ENCODE data around the gene MYH9.

DNA sequence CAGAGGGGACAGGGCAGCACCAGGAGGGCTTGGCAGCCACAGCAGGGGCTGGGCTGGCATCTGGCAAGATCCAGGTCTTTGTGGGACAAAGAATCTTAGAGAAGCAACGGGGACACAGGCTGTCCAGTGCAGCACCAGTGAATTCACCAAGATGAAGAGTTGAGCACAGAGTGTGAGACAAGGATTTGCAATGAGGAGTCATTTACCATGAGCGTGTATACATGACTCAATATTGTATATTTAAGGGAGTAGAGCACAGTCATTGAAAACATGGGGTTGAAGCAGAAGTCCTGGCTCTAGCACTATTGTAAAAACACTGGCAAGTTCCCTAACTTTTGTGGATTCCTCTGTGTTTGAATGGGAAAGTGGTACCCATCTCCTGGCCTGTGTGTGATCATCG lies 131.3 kb downstream of the MYH9 start:
- TF ChIP-seq, protein P1, sequence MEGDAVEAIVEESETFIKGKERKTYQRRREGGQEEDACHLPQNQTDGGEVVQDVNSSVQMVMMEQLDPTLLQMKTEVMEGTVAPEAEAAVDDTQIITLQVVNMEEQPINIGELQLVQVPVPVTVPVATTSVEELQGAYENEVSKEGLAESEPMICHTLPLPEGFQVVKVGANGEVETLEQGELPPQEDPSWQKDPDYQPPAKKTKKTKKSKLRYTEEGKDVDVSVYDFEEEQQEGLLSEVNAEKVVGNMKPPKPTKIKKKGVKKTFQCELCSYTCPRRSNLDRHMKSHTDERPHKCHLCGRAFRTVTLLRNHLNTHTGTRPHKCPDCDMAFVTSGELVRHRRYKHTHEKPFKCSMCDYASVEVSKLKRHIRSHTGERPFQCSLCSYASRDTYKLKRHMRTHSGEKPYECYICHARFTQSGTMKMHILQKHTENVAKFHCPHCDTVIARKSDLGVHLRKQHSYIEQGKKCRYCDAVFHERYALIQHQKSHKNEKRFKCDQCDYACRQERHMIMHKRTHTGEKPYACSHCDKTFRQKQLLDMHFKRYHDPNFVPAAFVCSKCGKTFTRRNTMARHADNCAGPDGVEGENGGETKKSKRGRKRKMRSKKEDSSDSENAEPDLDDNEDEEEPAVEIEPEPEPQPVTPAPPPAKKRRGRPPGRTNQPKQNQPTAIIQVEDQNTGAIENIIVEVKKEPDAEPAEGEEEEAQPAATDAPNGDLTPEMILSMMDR (IDR thresholded peaks at IDR 0.05) = no peak
- no peak for TF ChIP-seq SIN3A (IDR thresholded peaks at IDR 0.05; ENCODE audit: borderline replicate concordance, low read depth, low read length)
- TF ChIP-seq, protein P2, sequence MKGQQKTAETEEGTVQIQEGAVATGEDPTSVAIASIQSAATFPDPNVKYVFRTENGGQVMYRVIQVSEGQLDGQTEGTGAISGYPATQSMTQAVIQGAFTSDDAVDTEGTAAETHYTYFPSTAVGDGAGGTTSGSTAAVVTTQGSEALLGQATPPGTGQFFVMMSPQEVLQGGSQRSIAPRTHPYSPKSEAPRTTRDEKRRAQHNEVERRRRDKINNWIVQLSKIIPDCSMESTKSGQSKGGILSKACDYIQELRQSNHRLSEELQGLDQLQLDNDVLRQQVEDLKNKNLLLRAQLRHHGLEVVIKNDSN (IDR thresholded peaks at IDR 0.05; ENCODE audit: borderline replicate concordance, low read depth) = no peak
- TF ChIP-seq RXRA (IDR thresholded peaks at IDR 0.05; ENCODE audit: borderline replicate concordance, low read depth) = no peak
- TF ChIP-seq, protein P3, sequence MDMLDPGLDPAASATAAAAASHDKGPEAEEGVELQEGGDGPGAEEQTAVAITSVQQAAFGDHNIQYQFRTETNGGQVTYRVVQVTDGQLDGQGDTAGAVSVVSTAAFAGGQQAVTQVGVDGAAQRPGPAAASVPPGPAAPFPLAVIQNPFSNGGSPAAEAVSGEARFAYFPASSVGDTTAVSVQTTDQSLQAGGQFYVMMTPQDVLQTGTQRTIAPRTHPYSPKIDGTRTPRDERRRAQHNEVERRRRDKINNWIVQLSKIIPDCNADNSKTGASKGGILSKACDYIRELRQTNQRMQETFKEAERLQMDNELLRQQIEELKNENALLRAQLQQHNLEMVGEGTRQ (IDR thresholded peaks at IDR 0.05; ENCODE audit: borderline replicate concordance, low read depth, low read length) = no peak
- no peak for TF ChIP-seq GATA2 (CRISPR knock-in tag; IDR thresholded peaks at IDR 0.05)
- no peak for TF ChIP-seq TAF1 (IDR thresholded peaks at IDR 0.05; ENCODE audit: borderline replicate concordance, low read depth, low read length)
- TF ChIP-seq, protein P4, sequence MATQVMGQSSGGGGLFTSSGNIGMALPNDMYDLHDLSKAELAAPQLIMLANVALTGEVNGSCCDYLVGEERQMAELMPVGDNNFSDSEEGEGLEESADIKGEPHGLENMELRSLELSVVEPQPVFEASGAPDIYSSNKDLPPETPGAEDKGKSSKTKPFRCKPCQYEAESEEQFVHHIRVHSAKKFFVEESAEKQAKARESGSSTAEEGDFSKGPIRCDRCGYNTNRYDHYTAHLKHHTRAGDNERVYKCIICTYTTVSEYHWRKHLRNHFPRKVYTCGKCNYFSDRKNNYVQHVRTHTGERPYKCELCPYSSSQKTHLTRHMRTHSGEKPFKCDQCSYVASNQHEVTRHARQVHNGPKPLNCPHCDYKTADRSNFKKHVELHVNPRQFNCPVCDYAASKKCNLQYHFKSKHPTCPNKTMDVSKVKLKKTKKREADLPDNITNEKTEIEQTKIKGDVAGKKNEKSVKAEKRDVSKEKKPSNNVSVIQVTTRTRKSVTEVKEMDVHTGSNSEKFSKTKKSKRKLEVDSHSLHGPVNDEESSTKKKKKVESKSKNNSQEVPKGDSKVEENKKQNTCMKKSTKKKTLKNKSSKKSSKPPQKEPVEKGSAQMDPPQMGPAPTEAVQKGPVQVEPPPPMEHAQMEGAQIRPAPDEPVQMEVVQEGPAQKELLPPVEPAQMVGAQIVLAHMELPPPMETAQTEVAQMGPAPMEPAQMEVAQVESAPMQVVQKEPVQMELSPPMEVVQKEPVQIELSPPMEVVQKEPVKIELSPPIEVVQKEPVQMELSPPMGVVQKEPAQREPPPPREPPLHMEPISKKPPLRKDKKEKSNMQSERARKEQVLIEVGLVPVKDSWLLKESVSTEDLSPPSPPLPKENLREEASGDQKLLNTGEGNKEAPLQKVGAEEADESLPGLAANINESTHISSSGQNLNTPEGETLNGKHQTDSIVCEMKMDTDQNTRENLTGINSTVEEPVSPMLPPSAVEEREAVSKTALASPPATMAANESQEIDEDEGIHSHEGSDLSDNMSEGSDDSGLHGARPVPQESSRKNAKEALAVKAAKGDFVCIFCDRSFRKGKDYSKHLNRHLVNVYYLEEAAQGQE (IDR thresholded peaks at IDR 0.05; ENCODE audit: low read depth, low read length) = no peak
- TF ChIP-seq NRF1 (IDR thresholded peaks at IDR 0.05; ENCODE audit: low read depth, low read length) = no peak
- TF ChIP-seq, protein P5, sequence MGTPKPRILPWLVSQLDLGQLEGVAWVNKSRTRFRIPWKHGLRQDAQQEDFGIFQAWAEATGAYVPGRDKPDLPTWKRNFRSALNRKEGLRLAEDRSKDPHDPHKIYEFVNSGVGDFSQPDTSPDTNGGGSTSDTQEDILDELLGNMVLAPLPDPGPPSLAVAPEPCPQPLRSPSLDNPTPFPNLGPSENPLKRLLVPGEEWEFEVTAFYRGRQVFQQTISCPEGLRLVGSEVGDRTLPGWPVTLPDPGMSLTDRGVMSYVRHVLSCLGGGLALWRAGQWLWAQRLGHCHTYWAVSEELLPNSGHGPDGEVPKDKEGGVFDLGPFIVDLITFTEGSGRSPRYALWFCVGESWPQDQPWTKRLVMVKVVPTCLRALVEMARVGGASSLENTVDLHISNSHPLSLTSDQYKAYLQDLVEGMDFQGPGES (IDR thresholded peaks at IDR 0.05; ENCODE audit: low read depth, low read length) = no peak
- no peak for TF ChIP-seq TCF12 (IDR thresholded peaks at IDR 0.05)
- TF ChIP-seq EP300 (IDR thresholded peaks at IDR 0.05; ENCODE audit: borderline replicate concordance in 1 of 2, low read depth in 1 of 2, low read length in 1 of 2) = no peak

Measured in SK-N-SH (cell line).